Endothelial cell of umbilical vein (primary cell): ENCODE data around the gene IER5. TPM values are rescaled to one million over a fixed set of nuclear protein-coding genes. Genes with fewer than 3 reads are reported as not detected.

ENCODE experiments used
- BruUV-seq: library from RNA; stranded (reverse); fragments of 400-500 nt; replicated peaks from 2 replicates; lab custom pipeline; 2021; lab: Mats Ljungman, UMichigan
- CTCF ChIA-PET: fragments of 300-600, 350-600 bp; sonication (Branson Sonifier 250); formaldehyde crosslinking; loops from one replicate; lab custom pipeline; 2021; ENCODE audit warnings: antibody characterized with exemption, inconsistent platforms; lab: Charles Lee
- POLR2A ChIA-PET: fragments of 300-600, 350-600 bp; sonication (Branson Sonifier 250); formaldehyde crosslinking; loops from one replicate; lab custom pipeline; 2021; ENCODE audit warnings: antibody characterized with exemption, inconsistent platforms; lab: Charles Lee
- DNase-seq: peaks from one replicate; pipeline ENCODE4 v3.0.0-alpha.2; 2011; ENCODE audit warnings: low read depth, low spot score
- FAIRE-seq: peaks from 2 replicates; lab custom pipeline; 2011; peaks lifted over from hg19 to GRCh38; lab: Jason Lieb, UNC
- H2AFZ ChIP-seq: 2 replicates; pipeline ENCODE4 v1.6.0; 2012; ENCODE audit warnings: low read depth, low read length, control low read depth, inconsistent platforms
- H3K27ac ChIP-seq: 2 replicates; pipeline ENCODE4 v1.5.1; 2011; ENCODE audit warnings: low read depth, mild to moderate bottlenecking, control low read depth, low read length, moderate library complexity; ENCODE audit not compliant: insufficient read depth
- H3K27me3 ChIP-seq, 2 experiments: 2 replicates each; pipeline versions ENCODE4 v1.6.0 to v1.6.1; 2011; ENCODE audit warnings: low read length in 2 of 2, mixed read lengths in 1 of 2; ENCODE audit not compliant: control insufficient read depth in 2 of 2, insufficient read depth in 2 of 2
- H3K36me3 ChIP-seq, 2 experiments: 2 replicates in 1 of 2; 3 replicates in 1 of 2; pipeline ENCODE4 v1.5.1; 2011; ENCODE audit warnings: low read length in 2 of 2, mild to moderate bottlenecking in 1 of 2, moderate library complexity in 1 of 2; ENCODE audit not compliant: control insufficient read depth in 2 of 2, insufficient read depth in 2 of 2; ENCODE audit errors: extremely low read depth in 1 of 2
- H3K4me1 ChIP-seq: 3 replicates; pipeline ENCODE4 v1.5.1; 2011; ENCODE audit warnings: mild to moderate bottlenecking, low read length; ENCODE audit not compliant: control insufficient read depth, insufficient read depth; ENCODE audit errors: extremely low read depth
- H3K4me2 ChIP-seq: 2 replicates; pipeline ENCODE4 v1.6.1; 2011; ENCODE audit warnings: low read length, control low read depth, mixed read lengths; ENCODE audit not compliant: insufficient read depth
- H3K4me3 ChIP-seq, 3 experiments: fragments of 200-600 bp in 1 of 3; sonication (generic), shearing (Covaris generic) in 1 of 3; replicated peaks in 1 of 3; 2 replicates each; pipeline ENCODE4 v1.5.1; 2011 to 2016; ENCODE audit warnings: control low read depth in 3 of 3, low read length in 3 of 3, mild to moderate bottlenecking in 2 of 3, inconsistent platforms in 1 of 3, low read depth in 1 of 3, moderate library complexity in 1 of 3; ENCODE audit not compliant: insufficient read depth in 1 of 3
- H3K79me2 ChIP-seq: 2 replicates; pipeline ENCODE4 v1.6.0; 2012; ENCODE audit warnings: low read length, inconsistent platforms; ENCODE audit not compliant: control insufficient read depth, insufficient read depth
- H3K9ac ChIP-seq: replicated peaks from 2 replicates; pipeline ENCODE3; 2011; ENCODE audit warnings: low read length, control low read depth; ENCODE audit not compliant: insufficient read depth; ENCODE audit errors: extremely low read depth
- H3K9me1 ChIP-seq: replicated peaks from 3 replicates; pipeline ENCODE4 v1.6.0; 2011; ENCODE audit warnings: mild to moderate bottlenecking, low read length; ENCODE audit not compliant: control insufficient read depth, insufficient read depth; ENCODE audit errors: extremely low read depth
- H3K9me3 ChIP-seq: replicated peaks from 2 replicates; pipeline ENCODE4 v1.5.1; 2012; ENCODE audit warnings: low read length, inconsistent platforms; ENCODE audit not compliant: control insufficient read depth, insufficient read depth
- H4K20me1 ChIP-seq: replicated peaks from 2 replicates; pipeline ENCODE3; 2011; ENCODE audit warnings: mild to moderate bottlenecking, low read length; ENCODE audit not compliant: control insufficient read depth, insufficient read depth; ENCODE audit errors: extremely low read depth
- CTCF ChIP-seq, 2 donors: IDR thresholded peaks; 1 replicate in 1 of 2; 2 replicates in 1 of 2; pipeline ENCODE4 v1.5.1; 2011; ENCODE audit warnings: low read length in 2 of 2, mild to moderate bottlenecking in 2 of 2, moderate library complexity in 2 of 2, control low read depth in 1 of 2, inconsistent platforms in 1 of 2, low read depth in 1 of 2; ENCODE audit not compliant: insufficient read depth in 1 of 2; ENCODE audit errors: extremely low read depth in 1 of 2
- EZH2 ChIP-seq: IDR thresholded peaks from 2 replicates; pipeline ENCODE4 v1.6.1; 2012; ENCODE audit warnings: borderline replicate concordance, low read depth, mild to moderate bottlenecking, moderate library complexity, low read length, inconsistent platforms; ENCODE audit not compliant: severe bottlenecking
- FOS ChIP-seq: IDR thresholded peaks from 2 replicates; pipeline ENCODE4 v1.6.1; 2011; ENCODE audit warnings: mild to moderate bottlenecking, low read length, moderate library complexity, borderline replicate concordance; ENCODE audit not compliant: insufficient read depth
- GATA2 ChIP-seq: IDR thresholded peaks from 2 replicates; pipeline ENCODE4 v1.7.0; 2011; ENCODE audit warnings: low read depth, mild to moderate bottlenecking, moderate library complexity, mixed read lengths, low read length; ENCODE audit not compliant: insufficient read length, insufficient read depth
- JUN ChIP-seq: IDR thresholded peaks from 2 replicates; pipeline ENCODE4 v1.6.1; 2011; ENCODE audit warnings: borderline replicate concordance, low read depth; ENCODE audit not compliant: insufficient read length, insufficient read depth
- MAX ChIP-seq: IDR thresholded peaks from 2 replicates; pipeline ENCODE4 v1.6.1; 2011; ENCODE audit not compliant: insufficient read depth, insufficient read length
- MYC ChIP-seq: IDR thresholded peaks from one replicate; pipeline ENCODE4 v1.6.1; 2011; ENCODE audit warnings: mild to moderate bottlenecking, low read depth, low read length
- POLR2A ChIP-seq: IDR thresholded peaks from 2 replicates; pipeline ENCODE4 v1.6.1; 2012; ENCODE audit warnings: low read depth, mild to moderate bottlenecking, control low read depth, low read length
- POLR2AphosphoS5 ChIP-seq: IDR thresholded peaks from 2 replicates; pipeline ENCODE4 v1.6.1; 2012; ENCODE audit warnings: low read depth, mild to moderate bottlenecking, control low read depth, low read length, moderate library complexity; ENCODE audit not compliant: insufficient read depth
- dilution Hi-C: fragments of 300-500 bp; cut with MboI; formaldehyde crosslinking; loops from one replicate; pipeline ENCODE4 v1.15.0; 2019; ENCODE audit warnings: low sequenced_read_pairs; ENCODE audit not compliant: extremely low pct_ligation_motif_present
- intact Hi-C: fragments of 100-400 bp; cut with micrococcal nuclease; formaldehyde crosslinking; loops from one replicate; pipeline ENCODE4 v1.10.0; 2022
- polyA plus RNA-seq, 4 experiments: library from polyadenylated mRNA; depleted of rRNA in 3 of 4; stranded (reverse) in 3 of 4; unstranded in 1 of 4; fragments of >200 nt; gene quantifications; 2 replicates each; pipeline versions ENCODE4 v1.2.1 to v1.2.3, GENCODE V29; 2011 to 2012; ENCODE audit warnings: missing spikeins in 1 of 4
- total RNA-seq: library from RNA; stranded (reverse); gene quantifications from 2 replicates; pipeline ENCODE4 v1.2.3, GENCODE V29; 2021

IER5 gene
- total and polyA plus RNA-seq, 2 donors (not counting 3 experiments of a cell fraction or from before 2014, with no cell fraction given): 6.6 to 14.4 TPM

GRCh38 chr1:181095260-181095659 lies 6.8 kb downstream of the IER5 start:
- Histone ChIP-seq H3K27me3 (no peaks in the 10 kb centered on the region), H3K9me1 (no peaks in the 10 kb centered on the region), H3K9ac (no peak overlapping the region), H3K79me2 (peaks cover 28% of the 10 kb centered on the region), H4K20me1 (peaks cover 3% of the 10 kb centered on the region), H3K36me3 (peaks cover 0 to 7% of the 10 kb centered on the region in 2 experiments), H3K4me2 (no peak overlapping the region), H3K27ac (no peak overlapping the region), H3K9me3 (no peaks in the 10 kb centered on the region), H3K4me3 (no peak overlapping the region), H2AFZ (no peak overlapping the region), H3K4me1 (peaks cover 30% of the 10 kb centered on the region)
- ChIA-PET POLR2A (interaction anchor here (1.9 kb wide), 1 partner anchor 10 kb away, joined by 6 read pairs; no protein-coding TSS in a partner anchor), CTCF (interaction anchor here (0.9 to 6.4 kb wide), 4 partner anchors 10 to 47 kb away, joined by 3 to 37 read pairs (median 4); no protein-coding TSS in a partner anchor)
- DNase-seq: no peak
- no peak for FAIRE-seq
- intact Hi-C loops: no loop called here
- dilution Hi-C loops: no loop called here
- TF ChIP-seq MYC: no peak
- no peak for TF ChIP-seq POLR2AphosphoS5
- TF ChIP-seq FOS: no peak
- no peak for TF ChIP-seq GATA2
- TF ChIP-seq JUN: no peak
- TF ChIP-seq EZH2: no peak
- TF ChIP-seq CTCF (IDR thresholded peaks at IDR 0.05; ENCODE audit: extremely low read depth in 1 of 2, insufficient read depth in 1 of 2, low read depth in 1 of 2, low read length in 2 of 2): no peak
- TF ChIP-seq MAX: no peak
- TF ChIP-seq POLR2A: no peak
- no TSS peak for BruUV-seq
